H1 (cell line): ENCODE data around the gene ADAM12. TPM values are rescaled to one million over a fixed set of nuclear protein-coding genes. Genes with fewer than 3 reads are reported as not detected.

Source experiments
- CTCF ChIA-PET: fragments of 300-600 bp; sonication (Branson Sonifier 250); formaldehyde crosslinking; loops from one replicate; lab custom pipeline; 2021; ENCODE audit not compliant: partially characterized antibody; lab: Charles Lee
- POLR2A ChIA-PET: fragments of 300-600 bp; sonication (Branson Sonifier 250); formaldehyde crosslinking; loops from one replicate; lab custom pipeline; 2021; ENCODE audit warnings: inconsistent platforms; ENCODE audit not compliant: partially characterized antibody; lab: Charles Lee
- DNase-seq, 2 experiments: peaks; one replicate each; pipeline versions ENCODE4 v3.0.0 to v3.0.0-alpha.2; 2010 to 2022; ENCODE audit warnings: low spot score in 2 of 2, low read depth in 1 of 2, mixed read lengths in 1 of 2
- FAIRE-seq: peaks from 2 replicates; lab custom pipeline; 2011; peaks lifted over from hg19 to GRCh38; lab: Jason Lieb, UNC
- H2AFZ ChIP-seq: 2 replicates; pipeline ENCODE4 v1.8.1; 2012; ENCODE audit warnings: low read length, inconsistent platforms
- H2AK5ac ChIP-seq: 2 replicates; pipeline ENCODE4 v1.6.1; 2013; ENCODE audit warnings: low read depth, low read length
- H2BK120ac ChIP-seq: replicated peaks from 2 replicates; pipeline ENCODE3; 2013; ENCODE audit warnings: low read depth, low read length, inconsistent platforms
- H2BK12ac ChIP-seq: 2 replicates; pipeline ENCODE4 v1.6.1; 2013; ENCODE audit warnings: low read depth, low read length
- H2BK15ac ChIP-seq: 2 replicates; pipeline ENCODE4 v1.6.1; 2013; ENCODE audit warnings: low read length
- H2BK20ac ChIP-seq: 2 replicates; pipeline ENCODE4 v1.6.1; 2013; ENCODE audit warnings: low read length
- H2BK5ac ChIP-seq: 2 replicates; pipeline ENCODE4 v1.6.1; 2013; ENCODE audit warnings: low read depth, low read length
- H3K14ac ChIP-seq: 2 replicates; pipeline ENCODE4 v1.6.1; 2013; ENCODE audit warnings: inconsistent platforms; ENCODE audit not compliant: insufficient read length
- H3K18ac ChIP-seq: 2 replicates; pipeline ENCODE4 v1.6.1; 2013; ENCODE audit warnings: low read length; ENCODE audit errors: extremely low read depth
- H3K23ac ChIP-seq: 2 replicates; pipeline ENCODE4 v1.6.1; 2013; ENCODE audit warnings: inconsistent platforms; ENCODE audit not compliant: insufficient read length
- H3K23me2 ChIP-seq: 2 replicates; pipeline ENCODE4 v1.6.1; 2013; ENCODE audit warnings: low read depth, low read length
- H3K27ac ChIP-seq: 2 replicates; pipeline ENCODE4 v1.6.1; 2011; ENCODE audit warnings: low read depth, low read length, inconsistent platforms
- H3K27me3 ChIP-seq, 4 experiments: replicated peaks in 1 of 4; 1 replicate in 1 of 4; 2 replicates in 3 of 4; pipeline versions ENCODE4 v1.6.1 to v1.8.1; 2011 to 2013; ENCODE audit warnings: low read length in 3 of 4, mild to moderate bottlenecking in 3 of 4, inconsistent platforms in 2 of 4, mixed read lengths in 2 of 4, moderate library complexity in 1 of 4; ENCODE audit not compliant: control insufficient read depth in 3 of 4, insufficient read depth in 3 of 4; ENCODE audit errors: extremely low read depth in 1 of 4
- H3K36me3 ChIP-seq, 4 experiments: 2 replicates each; pipeline versions ENCODE4 v1.6.1 to v1.8.1; 2011 to 2013; ENCODE audit warnings: mild to moderate bottlenecking in 4 of 4, low read length in 3 of 4, moderate library complexity in 2 of 4, control low read depth in 1 of 4, inconsistent platforms in 1 of 4; ENCODE audit not compliant: insufficient read depth in 4 of 4, control insufficient read depth in 2 of 4
- H3K4ac ChIP-seq: replicated peaks from 2 replicates; pipeline ENCODE3; 2013; ENCODE audit warnings: low read length, low read depth, mixed read lengths, inconsistent platforms; ENCODE audit not compliant: insufficient read length
- H3K4me1 ChIP-seq, 4 experiments: replicated peaks in 1 of 4; 1 replicate in 1 of 4; 2 replicates in 3 of 4; pipeline versions ENCODE4 v1.6.1 to v1.8.1; 2011 to 2013; ENCODE audit warnings: low read length in 3 of 4, inconsistent platforms in 2 of 4, mixed read lengths in 1 of 4; ENCODE audit not compliant: insufficient read depth in 4 of 4, control insufficient read depth in 3 of 4
- H3K4me2 ChIP-seq, 2 experiments: 2 replicates each; pipeline versions ENCODE4 v1.6.1 to v1.8.1; 2011 to 2013; ENCODE audit warnings: low read depth in 2 of 2, low read length in 2 of 2, control low read depth in 1 of 2, inconsistent platforms in 1 of 2, mild to moderate bottlenecking in 1 of 2; ENCODE audit not compliant: insufficient read depth in 1 of 2
- H3K4me3 ChIP-seq, 4 experiments: fragments of 200-600, 300-600 bp in 1 of 4; sonication (generic), shearing (Covaris generic), sonication (Bioruptor Twin) in 1 of 4; 2 replicates each; pipeline versions ENCODE4 v1.5.1 to v1.8.1; 2011 to 2016; ENCODE audit warnings: low read length in 4 of 4, low read depth in 3 of 4, control low read depth in 2 of 4, inconsistent platforms in 2 of 4, mild to moderate bottlenecking in 2 of 4, mixed read lengths in 1 of 4, moderate library complexity in 1 of 4; ENCODE audit not compliant: insufficient read depth in 2 of 4; ENCODE audit errors: extremely low read depth in 1 of 4
- H3K56ac ChIP-seq: replicated peaks from 2 replicates; pipeline ENCODE3; 2013; ENCODE audit warnings: low read depth, mild to moderate bottlenecking, mixed read lengths, low read length, inconsistent platforms; ENCODE audit not compliant: insufficient read length
- H3K79me1 ChIP-seq: 2 replicates; pipeline ENCODE4 v1.6.1; 2013; ENCODE audit warnings: low read depth, low read length, control low read depth
- H3K79me2 ChIP-seq, 2 experiments: 2 replicates each; pipeline versions ENCODE4 v1.6.1 to v1.8.1; 2012 to 2013; ENCODE audit warnings: low read length in 2 of 2, mild to moderate bottlenecking in 2 of 2, inconsistent platforms in 1 of 2; ENCODE audit not compliant: insufficient read depth in 2 of 2, control insufficient read depth in 1 of 2
- H3K9ac ChIP-seq, 4 experiments: replicated peaks in 1 of 4; 1 replicate in 1 of 4; 2 replicates in 3 of 4; pipeline versions ENCODE4 v1.6.1 to v1.8.1; 2011 to 2013; ENCODE audit warnings: low read depth in 3 of 4, low read length in 3 of 4, control low read depth in 2 of 4, mild to moderate bottlenecking in 2 of 4, moderate library complexity in 2 of 4, inconsistent platforms in 1 of 4; ENCODE audit errors: extremely low read depth in 1 of 4
- H3K9me3 ChIP-seq, 2 experiments: 2 replicates each; pipeline versions ENCODE4 v1.6.1 to v1.8.1; 2012 to 2013; ENCODE audit warnings: mild to moderate bottlenecking in 2 of 2, moderate library complexity in 2 of 2, control low read depth in 1 of 2, inconsistent platforms in 1 of 2, low read depth in 1 of 2, low read length in 1 of 2, mixed read lengths in 1 of 2; ENCODE audit not compliant: insufficient read depth in 2 of 2
- H4K20me1 ChIP-seq, 2 experiments: replicated peaks in 1 of 2; 2 replicates each; pipeline versions ENCODE3 to v1.8.1; 2011 to 2013; ENCODE audit warnings: inconsistent platforms in 2 of 2, low read length in 2 of 2, mild to moderate bottlenecking in 1 of 2; ENCODE audit not compliant: insufficient read depth in 2 of 2, control insufficient read depth in 1 of 2
- H4K5ac ChIP-seq: 2 replicates; pipeline ENCODE4 v1.6.1; 2013; ENCODE audit warnings: low read length, low read depth, mixed read lengths, inconsistent platforms; ENCODE audit not compliant: insufficient read length
- H4K8ac ChIP-seq: 2 replicates; pipeline ENCODE4 v1.8.0; 2013; ENCODE audit warnings: mild to moderate bottlenecking, moderate library complexity, low read length, inconsistent platforms; ENCODE audit not compliant: insufficient read depth; ENCODE audit errors: extremely low read depth
- H4K91ac ChIP-seq: replicated peaks from 2 replicates; pipeline ENCODE3; 2013; ENCODE audit warnings: low read length, mixed read lengths, inconsistent platforms; ENCODE audit not compliant: insufficient read length
- BCL11A ChIP-seq, 2 experiments: IDR thresholded peaks; one replicate each; pipeline ENCODE4 v1.6.1; 2011; ENCODE audit warnings: low read depth in 2 of 2, low read length in 2 of 2, mild to moderate bottlenecking in 2 of 2
- CBX8 ChIP-seq: fragments of 300-800, 300-1000 bp; sonication (generic); IDR thresholded peaks from 2 replicates; pipeline ENCODE4 v1.7.1; 2016; ENCODE audit warnings: low read depth, low read length, borderline replicate concordance
- NANOG ChIP-seq: IDR thresholded peaks from 2 replicates; pipeline ENCODE4 v1.6.1; 2011; ENCODE audit warnings: low read length, low read depth, mild to moderate bottlenecking, inconsistent platforms; ENCODE audit not compliant: insufficient read depth, poor library complexity, severe bottlenecking
- NRF1 ChIP-seq: IDR thresholded peaks from 2 replicates; pipeline ENCODE4 v1.6.1; 2011; ENCODE audit warnings: mild to moderate bottlenecking, low read depth, low read length, improper control_type of control experiment
- RFX5 ChIP-seq: IDR thresholded peaks from 2 replicates; pipeline ENCODE4 v1.6.1; 2011; ENCODE audit warnings: low read depth, low read length, improper control_type of control experiment, borderline replicate concordance
- RNF2 ChIP-seq: fragments of 200-900, 300-1000 bp; sonication (generic); IDR thresholded peaks from 2 replicates; pipeline ENCODE4 v1.7.1; 2016; ENCODE audit warnings: borderline replicate concordance, low read depth, mild to moderate bottlenecking, antibody characterized with exemption, low read length; ENCODE audit not compliant: poor library complexity, severe bottlenecking; ENCODE audit errors: missing control alignments
- WGBS, 2 experiments: shearing (Covaris generic) in 1 of 2; methylation state at CpG; one replicate each; pipeline versions ENCODE4 v1.1.6 to v1.1.7; 2013 to 2015; ENCODE audit warnings: low lambda C conversion rate in 2 of 2, mixed read lengths in 2 of 2, inconsistent platforms in 1 of 2, low coverage in 1 of 2, missing lambda C conversion rate in 1 of 2; ENCODE audit not compliant: insufficient replicate concordance in 2 of 2, insufficient coverage in 1 of 2, insufficient read length in 1 of 2; ENCODE audit errors: extremely low coverage in 1 of 2, missing lambda C conversion rate in 1 of 2; 5-methylcytosine and 5-hydroxymethylcytosine counted together
- polyA plus RNA-seq, 7 experiments: library from polyadenylated mRNA; depleted of rRNA in 3 of 7; stranded (reverse) in 5 of 7; unstranded in 2 of 7; fragments of >200 nt in 5 of 7; fragments of 200-250 nt in 2 of 7; gene quantifications; 1 replicate in 5 of 7; 2 replicates in 1 of 7; 4 replicates in 1 of 7; pipeline versions ENCODE4 v1.2.1 to v1.2.3, GENCODE V29; 2011 to 2013; ENCODE audit warnings: missing spikeins in 2 of 7, mixed read lengths in 2 of 7
- total RNA-seq: library from RNA; stranded (reverse); fragmentation: NEBNext Ultra II Directional; extraction: Animal tissue kit (Norgen Biotek cat#: 25700); gene quantifications from 2 replicates; pipeline ENCODE4 v1.2.1, GENCODE V29; 2021

Gene ADAM12
- total and polyA plus RNA-seq, 2 of the 8 experiments (the other 6 are each of a cell fraction or from before 2014, with no cell fraction given), result 0.07 to 0.17 TPM

- Histone ChIP-seq H3K27ac (no peak overlapping the region), H3K23me2 (no peaks in the 10 kb centered on the region), H2AK5ac (peak overlapping the region; percentile 29; the same call in 1 of the 2 replicates), H3K9me3 (no peaks in the 10 kb centered on the region), H4K20me1 (no peaks in the 10 kb centered on the region), H4K5ac (no peak overlapping the region), H2BK15ac (no peak overlapping the region), H2BK120ac (no peak overlapping the region), H3K36me3 (no peaks in the 10 kb centered on the region), H3K14ac (no peak overlapping the region), H2BK20ac (no peak overlapping the region; the same call in 1 of the 2 replicates), H3K9ac (no peak overlapping the region), H2BK12ac (peak overlapping the region; percentile 81; the same call in 1 of the 2 replicates), H3K4me2 (no peak overlapping the region), H3K4me1 (peaks cover under 1 to 7% (median 3%) of the 10 kb centered on the region in 4 experiments; a peak in 5 of 7 replicates), H4K8ac (no peak overlapping the region), H3K79me1 (no peaks in the 10 kb centered on the region), H3K4ac (no peak overlapping the region), H3K56ac (no peak overlapping the region), H3K27me3 (peaks cover 0 to 2% (median 0%) of the 10 kb centered on the region in 4 experiments; a peak in 3 of 7 replicates), H4K91ac (no peak overlapping the region), H3K23ac (no peak overlapping the region), H3K79me2 (no peaks in the 10 kb centered on the region), H2AFZ (no peak overlapping the region), H3K18ac (no peak overlapping the region; the same call in 1 of the 2 replicates), H3K4me3 (no peak overlapping the region), H2BK5ac (no peak overlapping the region)
- ChIA-PET CTCF (no interaction called here), POLR2A (no interaction called here)
- DNase-seq (no peak), FAIRE-seq (no peak)
- TF ChIP-seq RNF2 (no peak), NANOG (no peak), BCL11A (IDR thresholded peaks at IDR 0.05; ENCODE audit: low read depth in 2 of 2, low read length in 2 of 2) (no peak), NRF1 (no peak), RFX5 (no peak), CBX8 (no peak)
- WGBS, 2 experiments, result 91% methylated on average over 5 of the region's 5 CpGs; no CpG with 5 or more reads in 1 of the 2 experiments
Observed at GRCh38 chr10:126126023-126126422, 262.3 kb downstream of the ADAM12 start.
